ENCODE results near the gene ARR3.
"Not testable (repeated sequence)": the region's sequence is repeated elsewhere in the genome, so short reads cannot be mapped to it uniquely, and the experiment has no call there.

Gene ARR3

GRCh38 chrX:70255452-70255851 is 12.7 kb upstream of the ARR3 start:
- Mint-ChIP-seq H3K36me3 (peaks cover 0 to 6% of the 10 kb centered on the region in 2 donors), H3K27ac (no peak overlapping the region), H3K4me1 (no peaks in the 10 kb centered on the region), H3K27me3 (peaks cover 0 to 3% of the 10 kb centered on the region in 2 donors), H3K4me3 (no peak overlapping the region), H3K9me3 (peaks cover 0 to 1% of the 10 kb centered on the region in 2 donors)
- ATAC-seq (replicated peaks) = no peak
- DNase-seq = no peak

GRCh38 chrX:70257423-70258288 is 10.5 kb upstream of the ARR3 start:
- Mint-ChIP-seq H3K4me3 (no peak overlapping the region), H3K27ac (no peak overlapping the region), H3K27me3 (peaks cover 0 to 3% of the 10 kb centered on the region in 2 donors), H3K4me1 (no peaks in the 10 kb centered on the region), H3K36me3 (peaks cover 0 to 6% of the 10 kb centered on the region in 2 donors), H3K9me3 (peaks cover 0 to 1% of the 10 kb centered on the region in 2 donors)
- DNase-seq (no peak), ATAC-seq (replicated peaks) (no peak)

GRCh38 chrX:70260104-70260503 is 8.0 kb upstream of the ARR3 start, which contains the start of gene P2RY4:
Gene P2RY4 (minus strand): TSS chrX:70260204. CDS start chrX:70259624, 580 bp downstream.
- ATAC-seq (replicated peaks) (no peak), DNase-seq (no peak)
- Mint-ChIP-seq H3K27me3 (peaks cover 6 to 11% of the 10 kb centered on the region in 2 donors), H3K36me3 (no peaks in the 10 kb centered on the region), H3K27ac (no peak within 1 kb of the TSS), H3K4me3 (no peak within 1 kb of the TSS), H3K4me1 (no peaks in the 10 kb centered on the region), H3K9me3 (no peaks in the 10 kb centered on the region)

DNA sequence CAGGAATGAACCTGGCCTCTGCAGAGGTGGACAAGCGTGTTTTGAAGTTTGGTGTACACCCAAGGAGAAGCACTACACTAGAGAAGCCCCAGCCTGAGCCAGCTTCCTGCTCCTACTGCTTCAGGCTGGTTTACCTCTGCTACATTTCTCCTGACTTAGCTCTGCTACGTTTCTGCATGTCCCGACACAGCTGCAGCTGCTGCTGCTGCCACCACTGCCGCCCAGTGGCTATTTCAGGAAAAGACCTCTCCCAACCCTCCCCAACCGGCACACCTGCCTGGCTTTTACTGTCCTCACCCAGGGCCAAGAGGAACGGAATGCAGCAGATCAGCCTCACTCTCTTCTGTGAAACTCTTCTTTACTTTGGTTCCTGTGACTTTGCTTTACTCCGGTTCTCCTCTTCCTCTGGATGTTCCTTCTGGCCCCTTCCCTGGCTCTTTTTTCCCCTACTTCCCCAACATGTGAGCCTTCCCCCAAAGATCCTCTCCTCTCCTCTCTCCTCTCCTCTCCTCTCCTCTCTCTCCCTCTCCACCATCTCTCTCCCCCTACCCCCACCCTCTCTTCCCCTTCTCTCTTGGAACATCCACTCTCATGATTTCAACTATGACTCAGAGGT is 5.1 kb upstream of the ARR3 start:
- ATAC-seq (replicated peaks) = peak; percentile 68 to 88
- peaks cover 6 to 11% of the 10 kb centered on the region in 2 donors for H3K27me3 Mint-ChIP-seq

GRCh38 chrX:70264784-70265183 is 3.4 kb upstream of the ARR3 start:
- H3K36me3 Mint-ChIP-seq = no peaks in the 10 kb centered on the region
- no peak for DNase-seq
- no peaks in the 10 kb centered on the region for H3K4me1 Mint-ChIP-seq
- H3K27me3 Mint-ChIP-seq = peaks cover 6 to 11% of the 10 kb centered on the region in 2 donors
- ATAC-seq (replicated peaks) = no peak
- no peaks in the 10 kb centered on the region for H3K9me3 Mint-ChIP-seq
- no peak overlapping the region for H3K4me3 Mint-ChIP-seq
- H3K27ac Mint-ChIP-seq = no peak overlapping the region

More for the DNA sequence above, 5.1 kb upstream of the ARR3 start:
- Mint-ChIP-seq H3K9me3 (no peaks in the 10 kb centered on the region), H3K27ac (no peak overlapping the region), H3K4me3 (no peak overlapping the region), H3K36me3 (no peaks in the 10 kb centered on the region), H3K4me1 (no peaks in the 10 kb centered on the region)
- DNase-seq = peak; percentile 23

DNA sequence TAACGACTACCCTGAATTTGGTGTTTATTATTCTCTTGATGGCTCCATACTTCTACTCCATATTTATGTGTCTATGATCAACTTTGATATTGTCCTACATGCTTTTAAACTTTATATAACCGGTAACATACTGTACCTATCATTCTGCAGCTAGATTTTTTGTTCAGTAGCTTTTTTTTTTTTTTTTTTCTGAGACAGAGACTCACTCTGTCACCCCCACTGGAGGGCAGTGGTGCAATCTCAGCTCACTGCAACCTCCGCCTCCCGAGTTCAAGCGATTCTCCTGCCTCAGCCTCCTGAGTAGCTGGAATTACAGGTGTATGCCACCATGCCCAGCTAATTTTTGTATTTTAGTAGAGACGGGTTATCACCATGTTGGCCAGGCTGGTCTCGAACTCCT is 5.9 kb downstream of the ARR3 start:
- H3K4me1 Mint-ChIP-seq; H3K36me3 Mint-ChIP-seq; H3K9me3 Mint-ChIP-seq; H3K27ac Mint-ChIP-seq; ATAC-seq (replicated peaks); DNase-seq; H3K27me3 Mint-ChIP-seq; H3K4me3 Mint-ChIP-seq: not testable (repeated sequence)

GRCh38 chrX:70279081-70279480 is 10.9 kb downstream of the ARR3 start:
- Mint-ChIP-seq H3K4me3 (no peak overlapping the region), H3K4me1 (peaks cover 0 to 2% of the 10 kb centered on the region in 2 donors), H3K9me3 (no peaks in the 10 kb centered on the region), H3K27ac (no peak overlapping the region), H3K27me3 (peaks cover 0 to 6% of the 10 kb centered on the region in 2 donors), H3K36me3 (peaks cover 12% of the 10 kb centered on the region in 2 donors)
- DNase-seq = no peak
- ATAC-seq (replicated peaks) = no peak

DNA sequence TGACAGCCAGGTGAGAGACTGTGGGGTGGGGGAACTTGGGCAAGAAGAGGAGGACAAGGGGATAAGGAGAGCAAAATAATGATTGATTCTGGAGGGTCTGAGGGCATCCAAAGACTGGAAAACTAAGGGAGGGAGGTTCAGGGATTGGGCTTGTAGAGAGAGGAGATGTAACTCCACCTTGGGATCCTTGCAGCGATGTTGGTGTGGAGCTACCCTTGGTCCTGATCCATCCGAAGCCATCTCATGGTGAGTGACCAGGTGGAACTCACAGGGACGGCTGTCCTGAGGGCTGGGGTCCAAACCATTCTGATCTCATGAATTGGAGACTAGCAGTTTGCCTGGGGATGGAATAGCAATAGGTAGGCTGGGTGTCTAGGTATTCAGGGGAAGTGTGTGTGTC is 12.4 kb downstream of the ARR3 start:
- Mint-ChIP-seq H3K9me3 (no peaks in the 10 kb centered on the region), H3K4me1 (peaks cover 0 to 2% of the 10 kb centered on the region in 2 donors), H3K27ac (no peak overlapping the region), H3K4me3 (no peak overlapping the region), H3K36me3 (peaks cover 12% of the 10 kb centered on the region in 2 donors), H3K27me3 (peaks cover 0 to 6% of the 10 kb centered on the region in 2 donors)
- no peak for DNase-seq
- ATAC-seq (replicated peaks) = no peak

- H3K9me3 Mint-ChIP-seq = no peaks in the 10 kb centered on the region
- no peak for DNase-seq
- peaks cover 12 to 21% of the 10 kb centered on the region in 2 donors for H3K36me3 Mint-ChIP-seq
- H3K27me3 Mint-ChIP-seq = no peaks in the 10 kb centered on the region
- H3K4me3 Mint-ChIP-seq = no peak within 1 kb of the TSS
- no peak within 1 kb of the TSS for H3K27ac Mint-ChIP-seq
- no peaks in the 10 kb centered on the region for H3K4me1 Mint-ChIP-seq
- ATAC-seq (replicated peaks) = no peak
Measured at GRCh38 chrX:70281951-70282350, 13.8 kb downstream of the ARR3 start, which contains the start of gene RAB41. Gene RAB41 (plus strand): TSS chrX:70282172. CDS start chrX:70282218, 46 bp downstream.

DNA sequence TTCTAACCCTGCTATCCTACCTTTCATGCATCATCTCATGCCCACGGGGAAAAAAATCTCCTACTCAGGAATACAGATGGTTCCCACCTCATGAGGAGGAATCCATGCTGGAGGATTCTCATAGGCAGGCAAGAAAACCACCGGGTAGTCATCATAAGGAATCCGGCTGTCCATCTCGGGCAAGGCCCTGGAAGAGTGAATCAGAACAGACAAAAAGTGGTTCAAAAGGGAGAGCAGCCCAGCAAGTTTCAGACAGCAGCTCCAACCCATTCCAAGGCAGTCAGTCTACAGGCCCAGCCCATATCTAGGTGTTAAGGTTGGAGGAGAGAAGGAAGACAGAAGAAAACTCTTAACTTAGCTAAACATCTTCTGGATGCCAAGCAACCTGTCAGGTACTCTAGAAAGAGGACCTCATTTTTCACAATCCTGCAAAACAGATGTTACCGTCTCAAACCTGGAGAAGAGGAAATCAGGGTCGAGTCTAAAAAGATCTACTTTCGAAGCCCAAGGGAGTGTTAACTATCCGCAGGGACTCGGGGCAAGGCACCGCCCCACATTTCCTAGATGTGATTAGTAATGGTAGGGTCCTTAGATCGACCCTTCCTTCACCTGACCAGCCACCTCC is 21.1 kb downstream of the ARR3 start:
- ATAC-seq (replicated peaks) = no peak
- H3K4me1 Mint-ChIP-seq = peaks cover 0 to 1% of the 10 kb centered on the region in 2 donors
- no peaks in the 10 kb centered on the region for H3K9me3 Mint-ChIP-seq
- H3K27ac Mint-ChIP-seq = peak overlapping the region; percentile 82
- no peak for DNase-seq
- H3K36me3 Mint-ChIP-seq = peaks cover 0 to 8% of the 10 kb centered on the region in 2 donors
- no peaks in the 10 kb centered on the region for H3K27me3 Mint-ChIP-seq
- H3K4me3 Mint-ChIP-seq = peak overlapping the region; percentile 88

DNA sequence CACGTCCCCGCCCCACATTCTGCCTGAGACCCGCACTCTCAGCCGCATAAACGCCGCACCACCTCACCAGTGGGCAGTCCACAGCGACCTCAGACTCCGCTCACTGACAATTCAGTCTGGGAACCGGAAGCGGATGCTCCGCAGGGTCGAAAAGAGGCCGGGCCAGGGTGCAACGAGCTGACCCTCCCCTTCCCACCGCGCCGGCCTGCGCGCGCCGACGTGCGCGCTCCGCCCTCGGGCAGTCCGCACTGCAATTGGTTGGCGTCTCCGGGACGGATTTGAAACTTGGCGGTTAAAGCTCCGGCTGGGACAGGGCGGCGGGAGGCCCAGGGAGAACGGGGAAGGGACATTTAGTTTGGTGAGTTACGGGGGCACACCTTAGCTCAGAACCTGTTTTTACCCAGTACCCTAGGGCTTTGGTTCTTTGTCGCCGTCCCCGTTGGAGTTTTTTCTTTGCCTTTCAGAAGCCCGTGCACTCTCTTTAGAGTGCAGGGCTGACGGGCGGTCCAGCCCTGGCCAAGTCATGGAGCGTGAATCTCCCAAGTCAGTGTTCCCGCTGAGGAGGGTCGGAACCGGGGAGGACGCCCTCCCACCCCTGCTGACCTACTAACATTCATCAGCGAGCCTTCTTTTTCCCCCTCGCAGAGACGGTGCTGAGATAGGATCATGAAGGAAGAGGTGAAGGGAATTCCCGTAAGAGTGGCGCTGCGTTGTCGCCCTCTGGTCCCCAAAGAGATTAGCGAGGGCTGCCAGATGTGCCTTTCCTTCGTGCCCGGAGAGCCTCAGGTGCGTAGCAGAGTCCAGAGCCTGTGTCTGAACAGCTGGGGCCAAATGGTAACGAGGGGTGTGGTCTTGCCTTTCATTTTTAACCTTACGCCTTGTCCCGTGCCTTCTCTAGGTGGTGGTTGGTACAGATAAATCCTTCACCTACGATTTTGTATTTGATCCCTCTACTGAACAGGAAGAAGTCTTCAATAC is 21.9 kb downstream of the ARR3 start, which contains the start of the genes KIF4A and PDZD11:
KIF4A (plus strand) TSS at position 312 of the 978 bp plus-strand sequence; CDS start at position 667, 355 bp downstream.
PDZD11 (minus strand) TSS at position 135 of the 978 bp plus-strand sequence. CDS start 586 bp downstream, outside the sequence.
- Mint-ChIP-seq H3K27ac (peak within 1 kb of the TSS; percentile 82), H3K36me3 (peaks cover 0 to 8% of the 10 kb centered on the region in 2 donors), H3K9me3 (no peaks in the 10 kb centered on the region), H3K4me1 (peaks cover 0 to 1% of the 10 kb centered on the region in 2 donors), H3K27me3 (no peaks in the 10 kb centered on the region), H3K4me3 (peak within 1 kb of the TSS; percentile 88)
- DNase-seq (peak; percentile 77), ATAC-seq (replicated peaks) (peak; percentile 99 to 100)

DNA sequence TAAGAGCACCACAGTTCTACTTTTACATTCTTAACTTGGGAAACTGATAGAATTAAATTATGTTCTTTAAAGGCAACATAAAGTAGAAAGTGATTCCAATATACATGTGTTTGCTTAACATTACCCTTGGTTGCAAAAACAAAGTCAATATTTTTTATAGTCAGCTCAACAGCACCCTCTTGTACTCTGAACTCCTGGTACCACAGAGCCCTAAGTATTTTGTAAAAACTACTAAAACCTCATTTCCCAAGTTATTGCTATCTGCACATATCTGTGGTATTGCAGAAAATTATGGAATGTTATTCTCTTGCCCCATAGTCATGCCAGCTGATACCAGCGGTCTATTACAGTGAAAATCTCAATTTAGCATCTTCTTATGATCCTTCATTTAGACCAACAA is 24.7 kb downstream of the ARR3 start:
- H3K36me3 Mint-ChIP-seq = no peaks in the 10 kb centered on the region
- DNase-seq (no peak), ATAC-seq (replicated peaks) (no peak)
- H3K4me3 Mint-ChIP-seq = no peak overlapping the region
- H3K27ac Mint-ChIP-seq = no peak overlapping the region
- H3K9me3 Mint-ChIP-seq = no peaks in the 10 kb centered on the region
- H3K4me1 Mint-ChIP-seq = peaks cover 0 to 1% of the 10 kb centered on the region in 2 donors
- H3K27me3 Mint-ChIP-seq = no peaks in the 10 kb centered on the region

DNA sequence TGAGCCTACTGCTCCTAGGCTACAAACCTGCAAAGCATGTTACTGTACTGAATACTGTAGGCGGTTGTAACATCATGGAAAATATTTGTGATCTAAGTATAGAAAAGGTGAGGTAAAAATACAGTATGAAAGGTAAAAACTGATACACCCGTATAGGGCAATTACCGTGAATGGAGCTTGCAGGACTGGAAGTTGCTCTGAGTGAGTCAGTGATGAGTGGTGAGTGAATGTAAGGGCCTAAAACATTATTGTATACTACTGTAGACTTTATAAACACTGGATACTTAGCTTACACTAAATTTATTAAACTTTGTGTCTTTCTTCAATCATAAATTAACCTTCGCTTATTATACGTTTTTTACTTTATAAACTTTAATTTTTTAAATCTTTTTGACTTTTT is 25.5 kb downstream of the ARR3 start:
- Mint-ChIP-seq H3K4me3 (no peak overlapping the region), H3K36me3 (no peaks in the 10 kb centered on the region), H3K27me3 (no peaks in the 10 kb centered on the region), H3K27ac (no peak overlapping the region), H3K9me3 (no peaks in the 10 kb centered on the region), H3K4me1 (peaks cover 0 to 1% of the 10 kb centered on the region in 2 donors)
- DNase-seq (no peak), ATAC-seq (replicated peaks) (no peak)

All from stimulated activated naive B cell treated with anti-CD40 and anti-IgM and Interleukin-4, amounts not matched to agents 10 μg/mL and 1 μg/mL and 100 μg/mL, for 72 hours (primary cell).